Neural cell (in vitro differentiated cells): ENCODE measurements around the gene LMNA. TPM values are rescaled to one million over a fixed set of nuclear protein-coding genes. Genes with fewer than 3 reads are reported as not detected.

Experiments used
- H2AFZ ChIP-seq: fragments of 200-600, 300-800 bp; sonication (generic), shearing (Covaris generic); 2 replicates; pipeline ENCODE4 v1.6.0; 2014; ENCODE audit warnings: low read depth, mild to moderate bottlenecking, antibody characterized with exemption, low read length, moderate library complexity
- H3F3A ChIP-seq: fragments of 200-600 bp; shearing (Covaris generic); 2 replicates; pipeline ENCODE4 v1.6.1; 2016; ENCODE audit warnings: mild to moderate bottlenecking, moderate library complexity, mixed read lengths, antibody characterized with exemption, low read length; ENCODE audit not compliant: insufficient read depth, poor library complexity, severe bottlenecking
- H3K27ac ChIP-seq: fragments of 200-600, 300-800 bp; sonication (generic), shearing (Covaris generic); 2 replicates; pipeline ENCODE4 v1.5.1; 2014; ENCODE audit warnings: mild to moderate bottlenecking, low read length, moderate library complexity
- H3K27me3 ChIP-seq: fragments of 300-800, 200-600 bp; sonication (generic), shearing (Covaris generic); 2 replicates; pipeline ENCODE4 v1.6.0; 2014; ENCODE audit warnings: mild to moderate bottlenecking, low read depth, low read length, moderate library complexity; ENCODE audit not compliant: insufficient read depth
- H3K36me3 ChIP-seq: fragments of 300-800, 200-600 bp; sonication (generic), shearing (Covaris generic); 2 replicates; pipeline ENCODE4 v1.5.1; 2014; ENCODE audit warnings: mild to moderate bottlenecking, antibody characterized with exemption, low read length, moderate library complexity; ENCODE audit not compliant: insufficient read depth
- H3K4me2 ChIP-seq: fragments of 300-800, 200-600 bp; sonication (generic), shearing (Covaris generic); 2 replicates; pipeline ENCODE4 v1.6.0; 2014; ENCODE audit warnings: mild to moderate bottlenecking, low read length
- H3K4me3 ChIP-seq: fragments of 300-800, 200-600 bp; sonication (generic), shearing (Covaris generic); 2 replicates; pipeline ENCODE4 v1.5.1; 2014; ENCODE audit warnings: mild to moderate bottlenecking, low read length, moderate library complexity
- H3K79me2 ChIP-seq: fragments of 200-600 bp; shearing (Covaris generic); replicated peaks from 2 replicates; pipeline ENCODE4 v1.6.0; 2014; ENCODE audit warnings: mild to moderate bottlenecking, low read length, moderate library complexity; ENCODE audit not compliant: insufficient read depth
- H3K9ac ChIP-seq: fragments of 300-800, 200-600 bp; sonication (generic), shearing (Covaris generic); 2 replicates; pipeline ENCODE4 v1.6.1; 2016; ENCODE audit warnings: mild to moderate bottlenecking, low read length, mixed read lengths
- H3K9me2 ChIP-seq: fragments of 200-600 bp; shearing (Covaris generic); 2 replicates; pipeline ENCODE4 v1.6.1; 2016; ENCODE audit warnings: mild to moderate bottlenecking, low read length, mixed read lengths; ENCODE audit not compliant: insufficient read depth
- H3K9me3 ChIP-seq: fragments of 200-600, 300-800 bp; sonication (generic), shearing (Covaris generic); 2 replicates; pipeline ENCODE4 v1.6.1; 2016; ENCODE audit warnings: mild to moderate bottlenecking, mixed run types, low read length, moderate library complexity, mixed read lengths
- H4K20me1 ChIP-seq: fragments of 200-600 bp; shearing (Covaris generic); 2 replicates; pipeline ENCODE4 v1.6.1; 2016; ENCODE audit warnings: mild to moderate bottlenecking, mixed run types; ENCODE audit not compliant: insufficient read depth
- CTCF ChIP-seq: fragments of 450-650 bp; IDR thresholded peaks from 2 replicates; pipeline ENCODE4 v1.5.1; 2014; ENCODE audit warnings: antibody characterized with exemption, mild to moderate bottlenecking, moderate library complexity; ENCODE audit not compliant: poor library complexity, severe bottlenecking
- EP300 ChIP-seq: fragments of 450-650 bp; conservative IDR thresholded peaks from 2 replicates; pipeline ENCODE4 v1.6.1; 2014; ENCODE audit warnings: antibody characterized with exemption, mild to moderate bottlenecking, moderate library complexity; ENCODE audit not compliant: poor library complexity, severe bottlenecking
- EZH2 ChIP-seq: fragments of 200-600, 300-800 bp; shearing (Covaris generic), sonication (generic); IDR thresholded peaks from 2 replicates; pipeline ENCODE4 v1.6.1; 2014; ENCODE audit warnings: antibody characterized with exemption, low read length, borderline replicate concordance, mild to moderate bottlenecking; ENCODE audit not compliant: insufficient read depth, poor library complexity, severe bottlenecking
- MXI1 ChIP-seq: fragments of 450-650 bp; conservative IDR thresholded peaks from 2 replicates; pipeline ENCODE4 v1.6.1; 2014; ENCODE audit warnings: antibody characterized with exemption, mild to moderate bottlenecking; ENCODE audit not compliant: poor library complexity, severe bottlenecking
- POLR2AphosphoS5 ChIP-seq: IDR thresholded peaks from 2 replicates; pipeline ENCODE4 v1.6.1; 2012
- REST ChIP-seq: IDR thresholded peaks from 2 replicates; pipeline ENCODE4 v1.6.1; 2012; ENCODE audit warnings: borderline replicate concordance
- SMC3 ChIP-seq: fragments of 450-650 bp; conservative IDR thresholded peaks from 2 replicates; pipeline ENCODE4 v1.6.1; 2014; ENCODE audit warnings: antibody characterized with exemption, mild to moderate bottlenecking, moderate library complexity; ENCODE audit not compliant: poor library complexity
- TAF1 ChIP-seq: IDR thresholded peaks from 2 replicates; pipeline ENCODE4 v1.6.1; 2012; ENCODE audit warnings: low read depth
- polyA plus RNA-seq: library from polyadenylated mRNA; depleted of rRNA; stranded (reverse); fragments of >200 nt; gene quantifications from 2 replicates; pipeline ENCODE4 v1.2.3, GENCODE V29; 2014

Gene LMNA
- polyA plus RNA-seq, 1 donor from 2014 or later = 90.7 TPM

- H3K4me2 ChIP-seq = no peak overlapping the region
- H3K36me3 ChIP-seq = no peaks in the 10 kb centered on the region
- H3F3A ChIP-seq = no peaks in the 10 kb centered on the region
- no peak overlapping the region for H3K9ac ChIP-seq
- H3K27ac ChIP-seq = no peak overlapping the region
- no peaks in the 10 kb centered on the region for H3K27me3 ChIP-seq
- peaks cover 5% of the 10 kb centered on the region for H4K20me1 ChIP-seq
- no peak overlapping the region for H3K4me3 ChIP-seq
- H3K79me2 ChIP-seq = no peaks in the 10 kb centered on the region
- no peak overlapping the region for H2AFZ ChIP-seq
- H3K9me3 ChIP-seq = no peaks in the 10 kb centered on the region
- TF ChIP-seq TAF1 (no peak), MXI1 (no peak), EP300 (no peak), POLR2AphosphoS5 (no peak), EZH2 (no peak), CTCF (no peak)
- H3K9me2 ChIP-seq = no peaks in the 10 kb centered on the region
Measured at GRCh38 chr1:156067262-156067661, 47.2 kb upstream of the LMNA start.

GRCh38 chr1:156069490-156070455, 44.7 kb upstream of the LMNA start:
- peaks cover 5% of the 10 kb centered on the region for H3F3A ChIP-seq
- no peak overlapping the region for H3K9ac ChIP-seq
- H3K9me3 ChIP-seq = no peaks in the 10 kb centered on the region
- no peak overlapping the region for H2AFZ ChIP-seq
- no peaks in the 10 kb centered on the region for H3K9me2 ChIP-seq
- peaks cover 11% of the 10 kb centered on the region for H3K79me2 ChIP-seq
- H3K27me3 ChIP-seq = no peaks in the 10 kb centered on the region
- peaks cover 4% of the 10 kb centered on the region for H3K36me3 ChIP-seq
- H4K20me1 ChIP-seq = peaks cover 20% of the 10 kb centered on the region
- no peak overlapping the region for H3K4me2 ChIP-seq
- H3K27ac ChIP-seq = no peak overlapping the region
- TF ChIP-seq EP300 = no peak
- TF ChIP-seq TAF1 = no peak
- no peak for TF ChIP-seq SMC3
- no peak for TF ChIP-seq REST
- TF ChIP-seq MXI1 = no peak
- no peak for TF ChIP-seq POLR2AphosphoS5
- no peak overlapping the region for H3K4me3 ChIP-seq
